ENCODE results near the gene FLT3.

FLT3 gene

GRCh38 chr13:27960362-27961226 lies 139.8 kb downstream of the FLT3 start:
- DNase-seq (ENCODE audit: low read depth), result no peak

GRCh38 chr13:27959976-27960361 lies 140.4 kb downstream of the FLT3 start:
- DNase-seq (ENCODE audit: low read depth), result no peak

DNA sequence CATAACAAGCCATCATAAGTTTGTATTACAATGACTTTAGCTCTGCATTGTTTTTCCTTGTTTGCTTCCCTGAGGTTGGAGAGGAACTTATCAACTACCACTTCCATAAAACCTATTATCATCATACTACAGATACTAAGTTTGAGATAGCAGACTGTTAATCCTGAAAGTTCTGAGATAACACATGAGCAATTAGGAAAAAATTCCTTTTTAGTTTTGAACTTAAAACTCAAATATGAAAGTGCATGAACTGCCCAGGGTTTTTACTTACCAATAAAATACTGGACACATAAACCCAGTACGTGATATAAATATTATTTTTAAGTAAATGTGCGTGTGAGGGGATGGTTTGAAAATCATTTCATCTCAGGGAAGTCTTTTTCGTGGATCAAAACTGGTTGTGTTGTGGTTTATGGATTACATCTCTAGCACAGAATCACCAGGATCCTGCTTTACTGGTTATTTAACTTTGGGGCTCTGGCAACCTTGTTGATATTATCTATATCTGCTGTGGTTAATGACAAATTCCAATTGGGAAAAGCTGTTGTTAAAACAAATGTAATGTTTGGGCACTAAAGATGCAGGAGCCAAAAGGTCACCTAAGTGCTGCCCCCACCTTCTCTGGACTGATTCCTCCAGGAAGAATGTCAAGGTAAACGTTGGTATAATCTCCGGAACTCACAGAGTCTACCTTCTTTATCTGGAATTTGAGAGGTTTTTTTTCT lies 143.6 kb downstream of the FLT3 start:
- no peak for DNase-seq (ENCODE audit: low read depth)

GRCh38 chr13:27955014-27955591 lies 145.3 kb downstream of the FLT3 start:
- DNase-seq (ENCODE audit: low read depth), result no peak

DNA sequence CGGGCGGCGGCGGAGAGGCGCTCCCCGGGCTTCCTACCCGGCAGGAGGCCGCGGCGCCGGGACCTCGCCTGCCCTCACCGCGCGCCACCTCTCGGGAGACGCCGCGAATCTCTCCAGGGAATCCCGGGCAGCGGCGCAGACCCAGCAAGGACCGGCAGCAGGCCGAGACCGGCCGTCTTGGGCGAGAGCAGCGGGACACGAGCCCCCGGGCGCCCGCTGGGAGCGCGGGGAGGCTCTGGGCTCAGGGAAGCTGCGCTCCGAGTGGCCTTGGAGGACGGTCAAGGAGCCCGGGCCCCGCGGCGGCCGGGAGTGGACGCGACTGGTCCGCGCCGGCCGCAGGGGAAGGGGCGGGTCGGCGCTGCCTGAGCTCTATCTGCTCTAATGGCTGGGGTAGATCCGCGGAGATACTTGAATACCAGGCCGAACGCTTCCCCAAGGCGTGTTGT lies 145.9 kb downstream of the FLT3 start:
- no peak for DNase-seq (ENCODE audit: low read depth)

- DNase-seq (ENCODE audit: low read depth), result peak; percentile 26
Measured at GRCh38 chr13:27953676-27954405, 146.5 kb downstream of the FLT3 start.

Data from stimulated activated CD8-positive, alpha-beta memory T cell treated with anti-CD3 and anti-CD28 coated beads, Interleukin-12 subunit alpha, Interleukin-12 subunit beta, amount 100 ng/mL, for 1 hour (primary cell).